Pancreas (tissue), 10 donors: ENCODE measurements around the gene KRT77. TPM values are rescaled to one million over a fixed set of nuclear protein-coding genes. Genes with fewer than 3 reads are reported as not detected.
"Not testable (repeated sequence)": the region's sequence is repeated elsewhere in the genome, so short reads cannot be mapped to it uniquely, and the experiment has no call there.

Source experiments
- ATAC-seq, 4 donors: fragments of 200-7000 bp; cut with Tn5 transposase; one replicate each; pipeline versions ENCODE4 v1.8.0 to v1.9.1; 2020; ENCODE audit warnings: mild to moderate bottlenecking in 4 of 4, moderate library complexity in 4 of 4
- DNase-seq, 6 donors: peaks; one replicate each; pipeline ENCODE4 v3.0.0-alpha.2; 2020
- FAIRE-seq: peaks from 2 replicates; lab custom pipeline; 2012; peaks lifted over from hg19 to GRCh38; lab: Jason Lieb, UNC
- H3K27ac ChIP-seq, 4 donors: fragments of 200-600 bp; sonication (generic); 1 replicate in 3 of 4; 2 replicates in 1 of 4; pipeline versions ENCODE4 v1.5.0 to v1.8.0; 2020
- H3K27me3 ChIP-seq, 4 donors: fragments of 200-600 bp; one replicate each; pipeline ENCODE4 v1.8.0; 2021
- H3K36me3 ChIP-seq, 3 donors: fragments of 200-600 bp; sonication (generic) in 1 of 3; one replicate each; pipeline versions ENCODE4 v1.5.0 to v1.8.0; 2020 to 2021
- H3K4me1 ChIP-seq, 3 donors: fragments of 200-600 bp; one replicate each; pipeline ENCODE4 v1.8.0; 2021
- H3K4me3 ChIP-seq, 4 donors: fragments of 200-600 bp; sonication (generic) in 2 of 4; one replicate each; pipeline versions ENCODE4 v1.5.0 to v1.8.0; 2020 to 2021
- H3K9me3 ChIP-seq, 4 donors: fragments of 200-600 bp; one replicate each; pipeline ENCODE4 v1.8.0; 2021
- CTCF ChIP-seq, 4 donors: fragments of 200-600 bp; sonication (generic) in 3 of 4; IDR thresholded peaks; one replicate each; pipeline versions ENCODE4 v1.5.0 to v1.8.0; 2021; ENCODE audit warnings: antibody characterized with exemption in 4 of 4
- WGBS, 2 donors: extraction: QIAGEN DNeasy Blood & Tissue Kit; methylation state at CpG; one replicate each; pipeline ENCODE4 v1.1.7; 2013; 5-methylcytosine and 5-hydroxymethylcytosine counted together
- intact Hi-C, 3 donors: fragments of 100-400 bp; cut with DNase I; formaldehyde crosslinking; loops; one replicate each; pipeline versions ENCODE4 v1.11.1 to v1.14.2; 2022
- polyA plus RNA-seq, 2 donors: library from polyadenylated mRNA; stranded (reverse); fragments of 200-250 nt; gene quantifications; one replicate each; pipeline ENCODE4 v1.2.3, GENCODE V29; 2013
- total RNA-seq, 6 donors: library from RNA; stranded (reverse); fragmentation: NEBNext Ultra II Directional in 4 of 6; extraction: Animal tissue kit (Norgen Biotek cat#: 25700) in 4 of 6; gene quantifications; one replicate each; pipeline versions ENCODE4 v1.2.1 to v1.2.4, GENCODE V29; 2021 to 2023
- donor health status: healthy with polysubstance abuse.
- donor health status: DM: no; HTN: no; CAD: no; lungs with moderate emphysema.
- donor health status: DM: no; HTN: no; CAD: no.
- donor health status: control.
- donor health status: control.
- donor health status: Bipolar disorder and iron deficiency.
- donor health status: DM: yes; HTN: yes; CAD: no.
- donor health status: DM: no; HTN: no; CAD: no.
- donor health status: DM: no; HTN: no; CAD: no.
- donor health status: DM: yes; HTN: yes; CAD: no.

The KRT77 gene
- total RNA-seq (not detected), polyA plus RNA-seq (under 1 TPM in 1 of 2 donors, not detected in 1; 0.07 TPM)

DNA sequence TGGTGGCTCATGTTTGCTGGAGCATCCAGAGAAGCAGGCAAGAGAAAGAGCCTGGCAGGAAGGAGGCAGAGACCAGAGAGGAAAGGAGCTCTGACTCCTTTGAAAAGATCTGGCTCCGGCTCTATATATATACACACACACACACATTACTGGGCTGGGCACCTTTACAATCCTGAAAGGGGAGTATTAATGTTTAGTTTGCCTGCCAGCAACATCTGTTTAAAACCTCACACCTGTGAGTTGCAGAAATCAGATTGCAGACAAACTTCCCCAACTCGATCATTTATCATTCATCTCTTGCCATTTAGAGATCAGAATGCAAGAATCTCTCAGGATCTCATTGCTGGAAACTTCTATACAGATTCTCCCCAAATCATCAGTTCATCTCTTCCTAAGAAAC is at the start of gene KRT77:
Gene KRT77 (minus strand): TSS at position 101 of the 400 bp plus-strand sequence. CDS start 90 bp downstream, at position 11.
- Histone ChIP-seq H3K27me3 (no peaks in the 10 kb centered on the region), H3K9me3 (no peaks in the 10 kb centered on the region), H3K27ac (no peak within 1 kb of the TSS), H3K4me3 (no peak within 1 kb of the TSS), H3K36me3 (no peaks in the 10 kb centered on the region), H3K4me1 (no peaks in the 10 kb centered on the region)
- WGBS, 2 donors = 54 to 61% methylated on average over 2 of the region's 2 CpGs
- no peak for TF ChIP-seq CTCF (IDR thresholded peaks at IDR 0.05)
- no peak for DNase-seq
- FAIRE-seq = no peak
- ATAC-seq = no peak
- intact Hi-C loops = no loop called here

DNA sequence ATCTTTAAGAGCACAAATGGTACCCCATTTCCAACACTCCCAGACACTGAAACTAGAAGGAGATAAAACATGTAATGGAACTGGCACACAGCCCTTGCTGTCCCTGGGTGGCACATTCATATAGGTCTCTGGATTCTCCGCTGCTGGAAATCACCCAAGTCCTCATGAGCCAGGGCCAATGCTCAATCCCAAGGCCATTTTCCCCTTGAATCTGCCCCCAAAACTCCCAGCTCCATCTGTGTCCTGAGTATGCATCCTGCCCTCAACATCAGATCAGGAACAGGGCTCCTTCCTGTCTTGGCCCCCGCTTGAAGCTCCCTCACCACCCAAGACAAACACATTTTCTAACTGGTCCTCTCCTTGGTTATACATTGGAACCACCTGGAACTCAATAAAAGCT is 49.2 kb upstream of the KRT77 start:
- no peak for TF ChIP-seq CTCF (IDR thresholded peaks at IDR 0.05)

GRCh38 chr12:52751795-52752194 is 48.5 kb upstream of the KRT77 start:
- Histone ChIP-seq H3K27me3 (no peaks in the 10 kb centered on the region), H3K4me1 (no peaks in the 10 kb centered on the region), H3K4me3 (no peak overlapping the region), H3K36me3 (no peaks in the 10 kb centered on the region), H3K27ac (no peak overlapping the region), H3K9me3 (no peaks in the 10 kb centered on the region)
- FAIRE-seq (no peak), ATAC-seq (no peak), DNase-seq (no peak)
- TF ChIP-seq CTCF (IDR thresholded peaks at IDR 0.05) = no peak
- intact Hi-C loops = no loop called here

More for the DNA sequence above, 49.2 kb upstream of the KRT77 start:
- intact Hi-C loops = no loop called here
- no peaks in the 10 kb centered on the region for H3K4me1 ChIP-seq
- no peaks in the 10 kb centered on the region for H3K9me3 ChIP-seq
- no peak for DNase-seq
- H3K4me3 ChIP-seq = no peak overlapping the region
- H3K27ac ChIP-seq = no peak overlapping the region
- FAIRE-seq = no peak
- ATAC-seq = no peak
- no peaks in the 10 kb centered on the region for H3K27me3 ChIP-seq
- 74% methylated on average over 2 of the region's 2 CpGs for WGBS, 2 donors
- H3K36me3 ChIP-seq = no peaks in the 10 kb centered on the region

DNA sequence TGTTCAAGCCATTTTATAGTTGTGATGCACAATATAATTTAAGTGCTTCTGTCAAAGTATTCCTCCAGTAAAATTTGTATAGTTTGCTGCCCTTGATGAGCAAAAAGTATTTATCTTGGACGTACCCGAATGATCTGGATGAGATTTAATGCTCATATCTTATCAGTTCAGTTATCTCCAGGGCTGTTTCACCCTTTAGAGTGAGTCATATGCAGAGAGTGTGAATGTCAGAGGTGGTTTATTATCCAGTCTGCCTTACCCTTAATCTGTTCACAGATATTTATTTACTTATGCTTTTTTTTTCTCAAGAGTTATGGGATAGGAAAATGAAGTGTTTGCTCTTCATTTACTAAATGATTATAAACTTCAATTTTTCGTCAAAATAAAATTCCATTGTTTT is 47.2 kb upstream of the KRT77 start:
- DNase-seq, H3K9me3 ChIP-seq, H3K27me3 ChIP-seq, intact Hi-C loops, H3K36me3 ChIP-seq, ATAC-seq, H3K4me3 ChIP-seq, H3K27ac ChIP-seq, H3K4me1 ChIP-seq, FAIRE-seq: not testable (repeated sequence)
- 23 to 24% methylated on average over 3 of the region's 3 CpGs for WGBS, 2 donors

DNA sequence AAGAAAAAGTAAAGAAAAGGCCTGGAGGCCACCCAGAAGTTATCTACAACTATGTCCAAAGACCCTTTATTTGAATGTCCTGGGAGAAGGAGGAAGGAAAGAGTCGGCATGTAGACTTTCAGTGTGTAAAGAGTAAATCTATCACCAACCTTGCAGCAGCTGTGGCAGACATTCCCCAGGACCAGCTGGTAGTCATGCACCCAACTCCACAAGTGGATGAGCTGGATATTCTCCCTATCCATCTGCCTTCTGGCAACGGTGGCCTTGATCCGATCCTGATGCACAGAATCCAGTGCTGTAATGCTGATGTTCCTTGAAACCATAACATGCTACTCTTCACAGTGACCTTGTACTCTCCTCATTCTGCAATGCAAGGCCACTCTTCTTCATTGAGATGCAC is 46.5 kb upstream of the KRT77 start:
- no peaks in the 10 kb centered on the region for H3K4me1 ChIP-seq
- intact Hi-C loops = no loop called here
- FAIRE-seq (no peak), ATAC-seq (no peak), DNase-seq (no peak)
- H3K4me3 ChIP-seq = no peak overlapping the region
- H3K9me3 ChIP-seq = no peaks in the 10 kb centered on the region
- 53 to 59% methylated on average over 3 of the region's 3 CpGs for WGBS, 2 donors
- H3K27ac ChIP-seq = no peak overlapping the region
- TF ChIP-seq CTCF (IDR thresholded peaks at IDR 0.05) = no peak
- H3K27me3 ChIP-seq = no peaks in the 10 kb centered on the region
- H3K36me3 ChIP-seq = no peaks in the 10 kb centered on the region
